Activated T-helper 9 cell treated with anti-CD3 and anti-CD28 coated beads, Interleukin-2, amount 50 U/mL, for 16 hours (primary cell): ENCODE measurements around the gene GPR160.
"Not testable (repeated sequence)": the region's sequence is repeated elsewhere in the genome, so short reads cannot be mapped to it uniquely, and the experiment has no call there.

ENCODE experiments used
- DNase-seq: peaks from one replicate; pipeline ENCODE4 v3.0.0-alpha.2; 2020; ENCODE audit warnings: low read depth

GPR160 gene

GRCh38 chr3:170037463-170038433 lies at the start of gene GPR160:
Gene GPR160, plus strand, starts transcription at chr3:170037995. Its CDS starts 45,978 bp downstream, at chr3:170083973.
- peak; percentile 72 for DNase-seq

- no peak for DNase-seq
These were observed 47.4 kb upstream of the GPR160 start for GRCh38 chr3:169990431-169990830.

GRCh38 chr3:169992156-169992555 lies 45.6 kb upstream of the GPR160 start:
- DNase-seq, result no peak

- DNase-seq, result no peak
These were observed 45.0 kb upstream of the GPR160 start for GRCh38 chr3:169992781-169993180.

- DNase-seq, result no peak
These were observed 44.0 kb upstream of the GPR160 start for GRCh38 chr3:169993761-169994160.

- no peak for DNase-seq
These were observed 41.7 kb upstream of the GPR160 start for GRCh38 chr3:169996063-169996462.

- DNase-seq, result no peak
These were observed 39.1 kb upstream of the GPR160 start for GRCh38 chr3:169998668-169999131.

- no peak for DNase-seq
These were observed 38.4 kb upstream of the GPR160 start for GRCh38 chr3:169999433-169999832.

GRCh38 chr3:170000051-170000450 lies 37.7 kb upstream of the GPR160 start:
- DNase-seq, result no peak

- no peak for DNase-seq
These were observed 35.6 kb upstream of the GPR160 start for GRCh38 chr3:170002231-170002630.

- DNase-seq, result no peak
These were observed 34.9 kb upstream of the GPR160 start for GRCh38 chr3:170002879-170003278.

- no peak for DNase-seq
These were observed 33.9 kb upstream of the GPR160 start for GRCh38 chr3:170003881-170004356.

- no peak for DNase-seq
These were observed 30.6 kb upstream of the GPR160 start for GRCh38 chr3:170007031-170007663.

- DNase-seq, result no peak
These were observed 27.3 kb upstream of the GPR160 start for GRCh38 chr3:170010498-170010897.

- DNase-seq, result no peak
These were observed 25.0 kb upstream of the GPR160 start for GRCh38 chr3:170012683-170013400.

GRCh38 chr3:170016057-170016456 lies 21.7 kb upstream of the GPR160 start:
- DNase-seq, result no peak

GRCh38 chr3:170019306-170019705 lies 18.5 kb upstream of the GPR160 start:
- not testable (repeated sequence) for DNase-seq

- no peak for DNase-seq
These were observed 16.7 kb upstream of the GPR160 start for GRCh38 chr3:170021083-170021482.

GRCh38 chr3:170022336-170022735 lies 15.5 kb upstream of the GPR160 start:
- DNase-seq, result no peak

GRCh38 chr3:170023165-170023564 lies 14.6 kb upstream of the GPR160 start:
- no peak for DNase-seq

- DNase-seq, result no peak
These were observed 13.2 kb upstream of the GPR160 start for GRCh38 chr3:170024581-170024980.
